Neural cell (in vitro differentiated cells): ENCODE data around the gene SRRM2. TPM values are rescaled to one million over a fixed set of nuclear protein-coding genes. Genes with fewer than 3 reads are reported as not detected.

Experiments
- H2AFZ ChIP-seq: fragments of 200-600, 300-800 bp; sonication (generic), shearing (Covaris generic); 2 replicates; pipeline ENCODE4 v1.6.0; 2014; ENCODE audit warnings: low read depth, mild to moderate bottlenecking, antibody characterized with exemption, low read length, moderate library complexity
- H3F3A ChIP-seq: fragments of 200-600 bp; shearing (Covaris generic); 2 replicates; pipeline ENCODE4 v1.6.1; 2016; ENCODE audit warnings: mild to moderate bottlenecking, moderate library complexity, mixed read lengths, antibody characterized with exemption, low read length; ENCODE audit not compliant: insufficient read depth, poor library complexity, severe bottlenecking
- H3K27ac ChIP-seq: fragments of 200-600, 300-800 bp; sonication (generic), shearing (Covaris generic); 2 replicates; pipeline ENCODE4 v1.5.1; 2014; ENCODE audit warnings: mild to moderate bottlenecking, low read length, moderate library complexity
- H3K27me3 ChIP-seq: fragments of 300-800, 200-600 bp; sonication (generic), shearing (Covaris generic); 2 replicates; pipeline ENCODE4 v1.6.0; 2014; ENCODE audit warnings: mild to moderate bottlenecking, low read depth, low read length, moderate library complexity; ENCODE audit not compliant: insufficient read depth
- H3K36me3 ChIP-seq: fragments of 300-800, 200-600 bp; sonication (generic), shearing (Covaris generic); 2 replicates; pipeline ENCODE4 v1.5.1; 2014; ENCODE audit warnings: mild to moderate bottlenecking, antibody characterized with exemption, low read length, moderate library complexity; ENCODE audit not compliant: insufficient read depth
- H3K4me2 ChIP-seq: fragments of 300-800, 200-600 bp; sonication (generic), shearing (Covaris generic); 2 replicates; pipeline ENCODE4 v1.6.0; 2014; ENCODE audit warnings: mild to moderate bottlenecking, low read length
- H3K4me3 ChIP-seq: fragments of 300-800, 200-600 bp; sonication (generic), shearing (Covaris generic); 2 replicates; pipeline ENCODE4 v1.5.1; 2014; ENCODE audit warnings: mild to moderate bottlenecking, low read length, moderate library complexity
- H3K79me2 ChIP-seq: fragments of 200-600 bp; shearing (Covaris generic); replicated peaks from 2 replicates; pipeline ENCODE4 v1.6.0; 2014; ENCODE audit warnings: mild to moderate bottlenecking, low read length, moderate library complexity; ENCODE audit not compliant: insufficient read depth
- H3K9ac ChIP-seq: fragments of 300-800, 200-600 bp; sonication (generic), shearing (Covaris generic); 2 replicates; pipeline ENCODE4 v1.6.1; 2016; ENCODE audit warnings: mild to moderate bottlenecking, low read length, mixed read lengths
- H3K9me2 ChIP-seq: fragments of 200-600 bp; shearing (Covaris generic); 2 replicates; pipeline ENCODE4 v1.6.1; 2016; ENCODE audit warnings: mild to moderate bottlenecking, low read length, mixed read lengths; ENCODE audit not compliant: insufficient read depth
- H3K9me3 ChIP-seq: fragments of 200-600, 300-800 bp; sonication (generic), shearing (Covaris generic); 2 replicates; pipeline ENCODE4 v1.6.1; 2016; ENCODE audit warnings: mild to moderate bottlenecking, mixed run types, low read length, moderate library complexity, mixed read lengths
- H4K20me1 ChIP-seq: fragments of 200-600 bp; shearing (Covaris generic); 2 replicates; pipeline ENCODE4 v1.6.1; 2016; ENCODE audit warnings: mild to moderate bottlenecking, mixed run types; ENCODE audit not compliant: insufficient read depth
- EP300 ChIP-seq: fragments of 450-650 bp; conservative IDR thresholded peaks from 2 replicates; pipeline ENCODE4 v1.6.1; 2014; ENCODE audit warnings: antibody characterized with exemption, mild to moderate bottlenecking, moderate library complexity; ENCODE audit not compliant: poor library complexity, severe bottlenecking
- EZH2 ChIP-seq: fragments of 200-600, 300-800 bp; shearing (Covaris generic), sonication (generic); IDR thresholded peaks from 2 replicates; pipeline ENCODE4 v1.6.1; 2014; ENCODE audit warnings: antibody characterized with exemption, low read length, borderline replicate concordance, mild to moderate bottlenecking; ENCODE audit not compliant: insufficient read depth, poor library complexity, severe bottlenecking
- MXI1 ChIP-seq: fragments of 450-650 bp; conservative IDR thresholded peaks from 2 replicates; pipeline ENCODE4 v1.6.1; 2014; ENCODE audit warnings: antibody characterized with exemption, mild to moderate bottlenecking; ENCODE audit not compliant: poor library complexity, severe bottlenecking
- POLR2AphosphoS5 ChIP-seq: IDR thresholded peaks from 2 replicates; pipeline ENCODE4 v1.6.1; 2012
- RAD21 ChIP-seq: fragments of 450-650 bp; conservative IDR thresholded peaks from 2 replicates; pipeline ENCODE4 v1.6.1; 2014; ENCODE audit warnings: antibody characterized with exemption, mild to moderate bottlenecking, moderate library complexity
- SMC3 ChIP-seq: fragments of 450-650 bp; conservative IDR thresholded peaks from 2 replicates; pipeline ENCODE4 v1.6.1; 2014; ENCODE audit warnings: antibody characterized with exemption, mild to moderate bottlenecking, moderate library complexity; ENCODE audit not compliant: poor library complexity
- TAF1 ChIP-seq: IDR thresholded peaks from 2 replicates; pipeline ENCODE4 v1.6.1; 2012; ENCODE audit warnings: low read depth
- polyA plus RNA-seq: library from polyadenylated mRNA; depleted of rRNA; stranded (reverse); fragments of >200 nt; gene quantifications from 2 replicates; pipeline ENCODE4 v1.2.3, GENCODE V29; 2014
- TF ChIP-seq, protein P1 (sequence below): fragments of 450-650 bp; IDR thresholded peaks from 2 replicates; pipeline ENCODE4 v1.5.1; 2014; ENCODE audit warnings: antibody characterized with exemption, mild to moderate bottlenecking, moderate library complexity; ENCODE audit not compliant: poor library complexity, severe bottlenecking
- TF ChIP-seq, protein P2 (sequence below): IDR thresholded peaks from 2 replicates; pipeline ENCODE4 v1.6.1; 2012; ENCODE audit warnings: borderline replicate concordance

The SRRM2 gene
- polyA plus RNA-seq, 1 donor from 2014 or later = 40.0 TPM

DNA sequence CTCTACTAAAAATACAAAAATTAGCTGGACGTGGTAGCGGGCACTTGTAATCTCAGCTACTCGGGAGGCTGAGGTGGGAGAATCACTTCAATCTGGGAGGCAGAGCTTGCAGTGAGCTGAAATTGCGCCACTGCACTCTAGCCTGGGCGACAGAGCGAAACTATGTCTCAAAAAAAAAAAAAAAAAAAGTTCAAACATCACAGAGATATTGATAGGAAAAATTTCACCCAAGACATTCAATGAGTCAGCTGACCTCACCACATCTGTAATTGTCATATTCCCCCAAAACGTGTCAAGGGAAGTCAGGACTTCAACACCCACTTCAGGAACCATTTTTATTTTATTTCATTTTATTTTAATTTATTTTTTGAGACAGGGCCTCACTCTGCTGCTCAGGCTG lies 24.4 kb upstream of the SRRM2 start:
- Histone ChIP-seq H3K79me2 (no peaks in the 10 kb centered on the region), H3K27me3 (no peaks in the 10 kb centered on the region), H4K20me1 (no peaks in the 10 kb centered on the region), H3K36me3 (no peaks in the 10 kb centered on the region), H3K9me2 (no peaks in the 10 kb centered on the region), H3K4me2 (no peak overlapping the region), H3K9ac (no peak overlapping the region), H3F3A (no peaks in the 10 kb centered on the region), H2AFZ (no peak overlapping the region), H3K27ac (no peak overlapping the region), H3K9me3 (no peaks in the 10 kb centered on the region), H3K4me3 (no peak overlapping the region)
- TF ChIP-seq, protein P1, sequence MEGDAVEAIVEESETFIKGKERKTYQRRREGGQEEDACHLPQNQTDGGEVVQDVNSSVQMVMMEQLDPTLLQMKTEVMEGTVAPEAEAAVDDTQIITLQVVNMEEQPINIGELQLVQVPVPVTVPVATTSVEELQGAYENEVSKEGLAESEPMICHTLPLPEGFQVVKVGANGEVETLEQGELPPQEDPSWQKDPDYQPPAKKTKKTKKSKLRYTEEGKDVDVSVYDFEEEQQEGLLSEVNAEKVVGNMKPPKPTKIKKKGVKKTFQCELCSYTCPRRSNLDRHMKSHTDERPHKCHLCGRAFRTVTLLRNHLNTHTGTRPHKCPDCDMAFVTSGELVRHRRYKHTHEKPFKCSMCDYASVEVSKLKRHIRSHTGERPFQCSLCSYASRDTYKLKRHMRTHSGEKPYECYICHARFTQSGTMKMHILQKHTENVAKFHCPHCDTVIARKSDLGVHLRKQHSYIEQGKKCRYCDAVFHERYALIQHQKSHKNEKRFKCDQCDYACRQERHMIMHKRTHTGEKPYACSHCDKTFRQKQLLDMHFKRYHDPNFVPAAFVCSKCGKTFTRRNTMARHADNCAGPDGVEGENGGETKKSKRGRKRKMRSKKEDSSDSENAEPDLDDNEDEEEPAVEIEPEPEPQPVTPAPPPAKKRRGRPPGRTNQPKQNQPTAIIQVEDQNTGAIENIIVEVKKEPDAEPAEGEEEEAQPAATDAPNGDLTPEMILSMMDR = no peak
- no peak for TF ChIP-seq EZH2
- no peak for TF ChIP-seq MXI1
- no peak for TF ChIP-seq RAD21
- TF ChIP-seq POLR2AphosphoS5 = no peak
- no peak for TF ChIP-seq SMC3
- TF ChIP-seq, protein P2, sequence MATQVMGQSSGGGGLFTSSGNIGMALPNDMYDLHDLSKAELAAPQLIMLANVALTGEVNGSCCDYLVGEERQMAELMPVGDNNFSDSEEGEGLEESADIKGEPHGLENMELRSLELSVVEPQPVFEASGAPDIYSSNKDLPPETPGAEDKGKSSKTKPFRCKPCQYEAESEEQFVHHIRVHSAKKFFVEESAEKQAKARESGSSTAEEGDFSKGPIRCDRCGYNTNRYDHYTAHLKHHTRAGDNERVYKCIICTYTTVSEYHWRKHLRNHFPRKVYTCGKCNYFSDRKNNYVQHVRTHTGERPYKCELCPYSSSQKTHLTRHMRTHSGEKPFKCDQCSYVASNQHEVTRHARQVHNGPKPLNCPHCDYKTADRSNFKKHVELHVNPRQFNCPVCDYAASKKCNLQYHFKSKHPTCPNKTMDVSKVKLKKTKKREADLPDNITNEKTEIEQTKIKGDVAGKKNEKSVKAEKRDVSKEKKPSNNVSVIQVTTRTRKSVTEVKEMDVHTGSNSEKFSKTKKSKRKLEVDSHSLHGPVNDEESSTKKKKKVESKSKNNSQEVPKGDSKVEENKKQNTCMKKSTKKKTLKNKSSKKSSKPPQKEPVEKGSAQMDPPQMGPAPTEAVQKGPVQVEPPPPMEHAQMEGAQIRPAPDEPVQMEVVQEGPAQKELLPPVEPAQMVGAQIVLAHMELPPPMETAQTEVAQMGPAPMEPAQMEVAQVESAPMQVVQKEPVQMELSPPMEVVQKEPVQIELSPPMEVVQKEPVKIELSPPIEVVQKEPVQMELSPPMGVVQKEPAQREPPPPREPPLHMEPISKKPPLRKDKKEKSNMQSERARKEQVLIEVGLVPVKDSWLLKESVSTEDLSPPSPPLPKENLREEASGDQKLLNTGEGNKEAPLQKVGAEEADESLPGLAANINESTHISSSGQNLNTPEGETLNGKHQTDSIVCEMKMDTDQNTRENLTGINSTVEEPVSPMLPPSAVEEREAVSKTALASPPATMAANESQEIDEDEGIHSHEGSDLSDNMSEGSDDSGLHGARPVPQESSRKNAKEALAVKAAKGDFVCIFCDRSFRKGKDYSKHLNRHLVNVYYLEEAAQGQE = no peak
- TF ChIP-seq EP300 = no peak
- no peak for TF ChIP-seq TAF1

DNA sequence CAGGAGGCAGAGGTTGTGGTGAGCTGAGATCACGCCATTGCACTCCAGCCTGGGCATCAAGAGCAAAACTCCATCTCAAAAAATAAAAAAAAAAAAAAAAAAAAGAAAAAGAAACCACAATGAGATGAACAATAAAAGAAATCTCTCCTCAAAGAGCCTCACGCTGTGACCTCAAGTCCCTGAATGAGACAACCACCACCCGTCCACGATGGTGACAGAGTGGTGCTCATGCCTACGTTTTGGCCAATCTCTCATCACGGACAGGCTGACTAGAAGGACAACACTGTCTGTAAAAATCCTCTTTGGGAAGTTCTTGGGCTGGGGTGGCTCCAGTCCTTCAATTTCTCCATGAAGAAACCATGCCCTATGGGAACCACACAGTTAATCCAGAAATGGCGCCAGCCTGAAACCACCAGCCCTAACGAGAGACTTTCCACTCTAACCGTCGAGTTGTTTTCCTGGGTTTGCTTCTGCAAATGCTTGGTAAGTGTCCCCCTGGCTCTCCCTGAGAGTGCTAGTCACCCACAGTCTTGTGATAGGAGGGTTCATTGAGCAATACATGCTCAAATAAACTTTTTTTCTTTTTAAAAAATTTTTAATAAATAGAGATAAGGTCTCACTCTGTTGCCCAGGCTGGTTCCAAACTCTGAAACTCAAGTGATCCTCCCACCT lies 17.5 kb upstream of the SRRM2 start:
- Histone ChIP-seq H3K4me3 (no peak overlapping the region), H3K9me2 (no peaks in the 10 kb centered on the region), H3K9me3 (no peaks in the 10 kb centered on the region), H3K36me3 (no peaks in the 10 kb centered on the region), H3K27ac (no peak overlapping the region), H4K20me1 (no peaks in the 10 kb centered on the region), H3K4me2 (no peak overlapping the region), H2AFZ (no peak overlapping the region), H3F3A (no peaks in the 10 kb centered on the region), H3K27me3 (no peaks in the 10 kb centered on the region), H3K9ac (no peak overlapping the region), H3K79me2 (no peaks in the 10 kb centered on the region)
- TF ChIP-seq POLR2AphosphoS5 (no peak), EZH2 (no peak), MXI1 (no peak), RAD21 (no peak), EP300 (no peak), SMC3 (no peak), TAF1 (no peak)
- TF ChIP-seq, protein P2 = no peak
- TF ChIP-seq, protein P1 = no peak
